Fibroblast of skin of left biceps (primary cell): ENCODE measurements around the gene NEURL1B.

ENCODE experiments used
- DNase-seq, 2 experiments: peaks; one replicate each; pipeline ENCODE4 v3.0.0-alpha.2; 2013; ENCODE audit warnings: low read depth in 2 of 2

NEURL1B gene

GRCh38 chr5:172633403-172633970, 7.6 kb upstream of the NEURL1B start:
- no peak for DNase-seq

DNA sequence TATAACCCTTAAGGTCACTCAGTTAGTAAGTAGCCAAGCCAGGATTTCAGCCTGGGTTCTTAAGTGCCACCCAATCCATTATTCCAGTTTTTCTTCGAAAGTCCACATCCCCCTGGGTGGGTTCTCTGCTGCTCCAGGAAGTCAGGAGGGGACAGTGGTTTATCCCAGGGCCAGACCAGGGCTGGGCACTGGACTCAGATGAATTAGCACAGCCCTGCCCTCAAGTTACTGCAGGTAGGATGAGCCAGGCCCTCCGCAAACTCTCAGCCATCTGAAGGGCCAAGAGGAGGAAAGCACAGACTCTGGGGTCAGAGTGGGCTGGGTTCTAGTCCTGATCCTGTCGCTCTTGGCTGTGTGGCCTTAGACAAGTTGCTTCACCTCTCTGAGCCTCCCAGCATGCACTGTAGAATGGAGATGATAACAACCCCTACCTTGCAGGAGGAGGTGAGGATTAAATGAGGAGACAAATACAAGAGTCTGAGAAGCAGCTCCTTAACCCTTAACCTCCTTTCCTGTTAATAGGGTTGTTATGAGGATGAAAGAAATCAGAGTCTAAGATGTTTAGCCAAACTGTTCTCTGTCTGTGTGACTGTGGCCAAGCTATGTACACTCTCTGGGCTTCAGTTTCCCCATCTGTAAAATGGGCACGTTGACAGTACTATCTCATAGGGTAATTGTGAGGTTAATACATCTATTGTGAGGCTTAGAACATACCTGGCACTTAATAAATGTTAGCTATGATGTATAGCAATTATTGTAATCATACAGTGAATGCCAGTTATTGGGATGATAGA, 6.8 kb upstream of the NEURL1B start:
- no peak for DNase-seq

GRCh38 chr5:172635038-172635437, 6.0 kb upstream of the NEURL1B start:
- no peak for DNase-seq

GRCh38 chr5:172636279-172637050, 4.6 kb upstream of the NEURL1B start:
- no peak for DNase-seq

DNA sequence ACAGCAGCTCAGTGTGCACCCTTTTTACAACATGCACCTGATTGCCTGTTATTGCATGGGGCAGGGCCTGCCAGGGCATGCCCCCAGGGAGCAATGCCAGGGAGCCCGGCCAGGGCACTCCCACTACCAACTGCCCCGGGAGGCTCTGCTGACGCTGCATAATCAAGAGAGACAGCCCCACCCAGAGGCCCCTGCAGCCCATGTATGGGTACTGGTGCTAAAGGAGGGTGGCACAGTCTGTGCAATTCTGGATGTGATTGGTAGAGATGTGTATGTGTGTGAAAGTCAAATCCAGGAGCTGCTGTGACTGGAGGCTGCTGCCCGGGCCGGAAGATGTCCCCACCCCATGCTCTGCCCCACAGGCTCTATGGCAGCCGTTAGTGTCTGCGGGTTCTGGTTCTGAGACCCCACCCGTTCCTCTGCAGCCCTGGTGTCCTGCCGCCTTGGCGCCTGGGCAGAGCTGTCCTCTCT, 3.9 kb upstream of the NEURL1B start:
- DNase-seq: no peak

DNA sequence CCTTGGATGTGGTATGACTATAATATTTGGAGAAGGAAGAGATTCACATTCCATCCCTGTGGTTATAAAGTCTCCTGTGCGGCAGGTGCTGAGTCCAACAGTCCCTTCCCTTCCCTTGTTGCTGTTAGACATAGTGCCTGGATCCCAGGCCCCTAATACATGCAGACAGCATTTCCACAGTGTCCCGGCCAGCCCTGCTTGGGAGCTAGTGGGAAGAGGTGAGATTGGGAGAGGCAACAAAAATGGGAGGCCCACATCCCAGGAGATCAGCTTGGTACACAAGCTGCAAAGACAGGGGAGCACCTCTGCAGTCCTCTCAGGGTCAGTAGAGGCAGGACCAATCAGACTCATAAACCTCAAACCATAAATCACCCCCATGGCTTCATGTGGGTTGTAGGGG, 3.3 kb upstream of the NEURL1B start:
- DNase-seq: no peak

DNA sequence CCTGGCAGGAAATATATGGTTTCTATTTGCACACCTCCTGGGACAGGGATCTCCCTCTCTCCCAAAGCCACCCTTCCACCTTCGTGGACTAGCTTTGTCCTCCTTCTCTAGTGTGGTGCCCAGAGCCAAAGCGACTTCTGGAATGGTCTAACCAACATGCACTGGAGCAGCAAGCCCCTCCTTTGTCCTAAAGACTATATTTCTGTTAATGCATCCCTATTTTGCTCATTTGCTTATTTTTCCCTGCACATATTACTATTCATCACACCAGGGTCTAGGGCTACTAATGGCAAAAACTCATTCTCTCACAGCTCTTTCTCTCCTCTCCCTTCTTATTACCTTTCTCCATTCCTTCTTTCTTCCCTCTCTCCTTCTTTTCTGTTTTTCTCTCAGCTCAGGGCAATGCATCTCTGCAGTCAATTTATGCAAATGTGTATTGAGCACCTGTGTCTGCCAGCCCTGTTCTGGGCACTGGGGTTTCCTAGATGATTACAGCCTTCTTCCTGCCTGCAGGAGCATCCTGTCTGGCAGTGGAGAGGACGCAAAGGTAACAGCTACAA, 2.8 kb upstream of the NEURL1B start:
- no peak for DNase-seq

DNA sequence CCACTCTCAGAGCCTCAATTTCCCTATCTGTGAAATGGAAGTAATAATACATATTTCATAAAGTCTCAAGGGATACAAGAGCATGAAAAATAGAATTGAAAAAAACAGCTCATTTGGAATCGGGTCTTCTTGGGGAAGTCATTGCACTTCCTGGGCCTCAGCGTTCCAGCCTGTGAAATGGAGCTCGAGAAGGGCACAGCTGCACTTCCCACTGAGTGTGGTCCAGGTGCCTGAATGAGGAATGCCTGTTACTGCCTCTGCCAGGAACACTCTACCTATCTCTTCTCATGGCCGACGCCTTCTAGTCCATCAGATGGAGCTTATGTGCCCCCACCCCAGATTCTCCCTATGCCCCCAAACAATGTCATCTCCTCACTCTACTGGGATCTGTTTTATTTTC, 924 bp upstream of the NEURL1B start:
- no peak for DNase-seq

DNA sequence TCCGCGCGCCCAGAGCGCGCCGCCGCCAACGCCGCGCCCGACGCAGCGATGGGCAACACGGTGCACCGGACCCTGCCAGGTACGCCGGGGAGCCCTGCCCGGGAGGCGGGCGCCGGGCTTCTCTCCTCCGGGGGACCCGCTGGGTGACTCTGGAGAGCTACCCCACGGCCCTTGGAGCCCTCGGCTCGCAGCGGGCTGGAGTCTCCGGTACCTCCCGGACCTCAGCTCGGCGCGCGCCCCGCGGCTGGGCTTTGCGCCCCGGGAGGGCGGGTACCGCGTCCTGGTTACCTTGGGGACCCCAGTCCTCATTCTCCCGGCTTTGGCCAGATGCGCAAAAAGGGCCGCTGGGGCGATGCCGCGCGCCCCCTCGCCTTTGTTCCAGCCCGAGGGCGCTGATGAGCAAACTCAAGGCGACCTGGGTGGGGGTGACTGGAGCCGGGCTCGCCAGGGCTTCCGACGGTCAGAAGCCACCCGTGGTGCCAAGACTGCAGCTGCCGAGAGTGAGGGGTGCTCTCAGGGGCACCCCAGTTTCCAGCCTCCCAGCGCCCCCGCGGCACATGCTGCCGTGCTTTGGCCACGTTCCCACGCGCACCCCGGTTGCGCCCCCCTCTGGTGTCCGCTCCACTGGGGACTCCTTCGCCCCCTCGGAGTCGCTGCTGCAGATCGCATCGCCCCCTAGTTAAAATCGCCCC, 442 bp downstream of the NEURL1B start:
- DNase-seq: no peak

GRCh38 chr5:172642051-172642409, 967 bp downstream of the NEURL1B start:
- DNase-seq: no peak

DNA sequence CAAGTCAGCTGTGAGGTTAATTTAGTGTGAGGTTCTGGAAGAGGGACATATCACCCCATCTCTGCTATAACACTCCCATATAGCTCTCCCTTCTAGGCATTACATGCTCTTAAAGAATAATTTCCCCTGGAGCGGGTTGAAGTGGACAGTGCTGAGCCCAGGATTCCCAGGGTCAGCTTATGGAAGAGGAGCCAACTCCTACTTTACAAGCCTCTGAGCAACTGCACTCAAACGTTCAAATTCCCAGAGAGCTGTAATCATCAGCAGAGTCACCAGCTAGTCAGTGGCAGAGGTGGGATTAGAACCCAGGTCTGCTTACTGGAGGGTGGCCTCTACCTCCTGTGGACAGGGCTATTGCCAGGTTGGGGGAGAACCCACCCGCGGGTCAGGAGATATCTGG, 1.4 kb downstream of the NEURL1B start:
- no peak for DNase-seq

DNA sequence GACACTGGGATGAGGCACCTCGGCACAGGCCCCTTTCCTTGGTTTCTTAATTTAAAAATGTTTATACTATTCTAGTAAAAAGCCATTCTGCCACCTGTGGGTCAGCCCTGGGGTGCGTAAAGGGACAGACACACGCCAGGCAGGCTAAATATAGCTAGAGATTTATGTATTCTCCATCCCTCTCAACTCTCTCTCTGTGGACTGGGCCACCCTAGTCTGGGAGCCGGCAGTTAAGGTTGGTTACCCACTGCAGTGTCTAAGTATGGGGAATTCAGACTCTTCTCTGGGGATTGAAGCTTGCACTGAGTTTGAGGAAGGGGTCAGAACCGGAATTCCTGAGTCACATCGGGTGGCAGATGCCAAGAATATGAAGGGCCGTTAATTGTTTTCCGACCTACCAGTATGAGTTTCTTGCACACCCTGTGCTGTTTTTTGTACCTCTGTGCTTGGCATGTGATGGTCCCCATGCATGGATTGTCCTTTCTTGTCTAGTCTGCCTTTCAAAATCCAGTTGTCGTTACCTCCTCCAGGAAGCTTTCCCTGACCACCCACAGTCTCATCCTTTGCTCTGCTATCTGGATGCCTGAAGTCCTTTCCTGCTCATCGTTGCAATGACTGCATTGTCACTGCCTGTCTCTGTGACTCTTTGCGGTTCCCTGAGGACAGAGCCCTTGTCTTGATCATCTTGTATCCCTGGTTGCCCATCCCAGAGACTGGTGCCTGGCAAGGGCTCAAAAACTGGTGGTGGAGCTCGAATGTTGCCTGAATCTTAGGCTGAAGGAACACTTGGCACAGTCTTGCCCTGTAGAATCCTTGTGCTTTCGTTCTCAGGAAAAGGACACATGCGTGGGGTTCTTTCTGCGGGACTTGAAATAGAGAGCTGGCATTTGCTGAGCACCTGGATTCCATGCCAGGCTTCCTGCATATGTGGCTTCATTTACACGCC, 2.1 kb downstream of the NEURL1B start:
- no peak for DNase-seq

DNA sequence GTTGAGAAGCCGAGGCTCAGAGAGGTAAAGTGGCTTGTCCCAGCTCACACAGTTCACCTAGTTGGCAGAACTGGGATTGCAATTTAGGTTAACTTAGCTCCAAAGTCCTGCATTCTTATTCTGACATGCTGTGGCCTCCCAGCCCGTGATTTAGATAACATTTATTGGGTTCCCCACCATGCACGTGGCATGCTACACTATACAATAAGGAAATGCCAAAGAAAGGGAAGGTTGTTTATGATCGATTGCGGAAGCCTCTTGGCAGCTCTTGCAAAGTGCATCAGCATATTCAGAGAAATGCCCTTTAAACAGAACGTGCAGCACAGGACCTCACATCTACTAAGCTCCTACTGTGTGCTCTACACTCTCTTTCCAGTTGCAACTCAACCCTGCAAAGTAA, 3.2 kb downstream of the NEURL1B start:
- DNase-seq: no peak

DNA sequence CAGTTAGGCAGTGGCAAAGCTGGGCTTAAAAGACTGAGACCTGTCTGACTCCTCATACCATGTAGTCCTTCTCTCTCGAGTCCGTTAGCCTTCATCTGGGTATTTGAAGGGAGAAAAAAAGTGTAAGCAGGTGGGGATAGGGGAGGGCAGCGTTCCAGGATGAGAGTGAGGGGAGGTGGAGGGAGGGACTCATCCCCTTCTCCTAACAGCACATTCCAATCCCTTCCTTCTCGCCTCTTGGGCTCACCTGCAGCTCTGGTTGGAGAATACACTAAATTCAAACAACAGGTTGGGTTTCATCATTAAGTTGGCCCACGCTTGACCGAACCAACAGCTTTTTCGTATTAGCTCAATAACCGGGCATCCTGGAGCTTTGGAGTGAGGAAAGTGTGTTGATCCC, 3.6 kb downstream of the NEURL1B start:
- no peak for DNase-seq

DNA sequence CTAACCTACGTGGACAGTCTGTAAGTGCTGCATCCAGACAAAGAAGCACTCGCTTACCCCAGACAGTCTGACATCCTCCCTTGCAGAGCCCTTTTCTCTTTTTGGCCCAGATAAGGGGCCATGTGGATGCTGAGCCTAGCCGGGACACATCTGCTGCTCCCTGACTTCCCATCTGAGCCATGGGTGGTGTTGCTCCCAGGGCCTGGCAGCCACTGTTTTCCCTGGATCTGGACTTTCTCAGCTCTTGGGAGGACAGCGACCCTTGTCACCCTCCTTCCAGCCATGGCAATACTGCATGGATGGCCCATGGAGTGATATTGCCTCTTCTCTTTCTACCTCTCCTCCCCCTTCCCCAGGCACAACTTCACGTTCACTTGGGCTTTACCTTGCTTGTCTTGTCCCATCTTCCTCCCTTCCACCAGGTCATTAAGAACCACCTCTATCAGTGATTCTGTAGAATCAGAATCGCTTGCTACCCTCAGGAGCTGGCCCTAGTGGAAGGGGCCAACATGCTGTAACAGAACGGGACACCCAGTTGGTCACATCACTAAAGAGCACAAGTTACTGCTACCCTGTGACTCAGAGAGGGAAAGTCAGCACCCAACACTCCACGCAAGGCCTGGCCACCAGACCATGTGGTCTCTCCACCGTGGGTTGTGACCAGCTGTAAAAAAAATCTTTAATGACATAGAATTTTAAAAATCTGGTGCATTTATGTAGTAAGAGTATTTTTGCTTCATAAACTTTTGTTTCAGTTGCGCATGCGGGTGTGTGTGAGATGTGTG, 4.4 kb downstream of the NEURL1B start:
- DNase-seq: no peak

DNA sequence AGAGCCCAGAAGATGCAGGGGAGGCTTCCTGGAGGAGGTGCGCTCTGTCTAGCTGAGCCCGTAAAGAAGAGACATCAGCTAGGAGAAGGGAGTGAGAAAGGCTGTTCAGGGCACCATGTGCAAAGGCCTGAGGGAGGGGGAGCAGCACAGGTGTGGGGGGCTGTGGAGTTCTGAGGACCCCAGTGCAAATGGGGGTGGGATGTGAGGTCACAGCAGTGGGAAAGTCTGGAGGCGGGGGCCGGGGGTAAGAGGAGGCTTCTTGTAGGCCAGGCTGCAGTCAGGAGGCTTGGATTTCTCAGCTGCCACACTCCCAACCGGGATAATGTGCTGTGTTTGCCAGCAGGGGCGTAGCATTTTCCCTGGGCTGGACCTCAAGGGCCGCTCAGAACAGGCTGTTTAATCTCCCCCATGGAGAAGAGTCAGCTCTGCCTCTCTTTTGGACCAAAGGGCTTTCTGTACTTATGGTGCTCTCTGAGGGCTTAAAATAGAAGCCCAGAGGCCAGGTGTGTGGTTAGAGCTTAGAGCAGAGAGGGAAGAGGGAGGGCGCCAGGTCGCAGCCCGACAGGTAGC, 5.7 kb downstream of the NEURL1B start:
- no peak for DNase-seq

DNA sequence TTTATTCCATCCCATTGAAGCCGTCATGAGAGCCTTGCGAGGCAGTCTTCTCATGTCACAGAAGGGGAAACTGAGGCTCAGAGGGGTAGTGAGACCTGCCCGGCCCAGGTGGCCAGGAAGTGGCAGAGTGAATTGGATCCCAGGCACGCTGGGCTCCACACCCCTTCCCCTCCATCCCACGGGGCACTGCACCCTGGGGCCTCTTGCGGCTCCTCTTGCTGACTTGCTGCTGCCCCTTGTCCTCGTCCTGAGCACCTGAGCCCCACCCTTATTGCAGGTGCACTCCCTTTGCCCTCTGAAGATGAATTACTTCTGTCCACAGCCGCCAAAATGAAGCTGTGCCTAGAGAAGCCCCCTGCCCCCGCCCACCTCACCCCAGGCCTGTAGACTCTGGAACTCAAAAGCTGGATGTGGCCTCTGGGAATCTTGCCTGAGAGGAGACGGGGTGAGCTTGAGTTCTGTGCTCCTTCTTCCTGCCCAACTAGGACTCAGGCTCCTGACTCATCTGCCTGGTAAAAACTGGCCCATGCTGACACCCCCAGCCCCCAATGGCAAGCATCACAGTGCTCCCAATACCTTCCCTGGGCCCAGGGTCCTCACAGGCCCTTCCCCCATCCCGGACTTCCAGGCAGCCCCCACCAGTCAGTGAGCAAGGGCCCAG, 6.4 kb downstream of the NEURL1B start:
- no peak for DNase-seq

DNA sequence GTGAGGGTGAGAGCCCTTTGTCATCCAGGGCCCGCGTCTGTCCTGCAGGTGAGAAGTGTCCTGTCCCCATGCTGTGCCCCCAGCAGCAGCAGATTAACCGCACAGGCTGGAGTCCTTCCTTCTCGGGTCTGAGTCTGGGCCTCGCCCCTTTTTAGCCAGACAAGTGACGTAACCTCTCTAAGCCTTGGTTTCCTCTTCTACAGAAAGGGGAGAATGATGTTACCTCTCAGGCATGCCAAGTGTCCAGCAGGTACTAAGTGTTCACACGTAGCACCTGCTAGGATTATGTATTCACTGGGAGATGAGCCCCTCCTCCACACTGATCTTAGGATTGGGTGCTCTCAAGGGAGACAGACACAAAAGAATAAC, 6.9 kb downstream of the NEURL1B start:
- DNase-seq: no peak

- no peak for DNase-seq
These were observed 7.7 kb downstream of the NEURL1B start for GRCh38 chr5:172648755-172649154.
